Activated T-helper 1 cell treated with anti-CD3 and anti-CD28 coated beads, Interleukin-2, amount 50 U/mL, for 16 hours (primary cell): ENCODE data around the gene SH3TC1.

ENCODE experiments used
- DNase-seq, 2 donors: peaks; one replicate each; pipeline ENCODE4 v3.0.0-alpha.2; 2020; ENCODE audit warnings: low read depth in 1 of 2, low spot score in 1 of 2

The SH3TC1 gene

GRCh38 chr4:8241895-8242696 lies 43.0 kb downstream of the SH3TC1 start:
- peak; percentile 63 to 80 for DNase-seq

- DNase-seq, result no peak
These were observed 43.9 kb downstream of the SH3TC1 start for GRCh38 chr4:8242782-8243560.

GRCh38 chr4:8244001-8244757 lies 45.1 kb downstream of the SH3TC1 start:
- DNase-seq, result no peak

GRCh38 chr4:8244931-8245460 lies 45.9 kb downstream of the SH3TC1 start:
- no peak for DNase-seq

GRCh38 chr4:8245884-8246833 lies 47.1 kb downstream of the SH3TC1 start:
- DNase-seq, result no peak

- no peak for DNase-seq
These were observed 48.2 kb downstream of the SH3TC1 start for GRCh38 chr4:8247047-8247930.

GRCh38 chr4:8248091-8248490 lies 49.0 kb downstream of the SH3TC1 start:
- DNase-seq, result no peak

- DNase-seq, result no peak
These were observed 51.1 kb downstream of the SH3TC1 start for GRCh38 chr4:8250227-8250626.

- DNase-seq, result no peak
These were observed 51.5 kb downstream of the SH3TC1 start for GRCh38 chr4:8250637-8251036.

GRCh38 chr4:8251110-8251883 lies 52.2 kb downstream of the SH3TC1 start:
- DNase-seq, result no peak

GRCh38 chr4:8252301-8253173 lies 53.4 kb downstream of the SH3TC1 start:
- DNase-seq, result no peak

GRCh38 chr4:8254076-8254475 lies 55.0 kb downstream of the SH3TC1 start:
- no peak for DNase-seq

GRCh38 chr4:8255698-8256441 lies 56.8 kb downstream of the SH3TC1 start:
- DNase-seq, result no peak

GRCh38 chr4:8257854-8258253 lies 58.8 kb downstream of the SH3TC1 start:
- no peak for DNase-seq

- DNase-seq, result no peak
These were observed 59.6 kb downstream of the SH3TC1 start for GRCh38 chr4:8258552-8259212.

GRCh38 chr4:8259743-8260430 lies 60.8 kb downstream of the SH3TC1 start:
- no peak for DNase-seq
